ENCODE measurements around the gene FNTB. TPM values are rescaled to one million over a fixed set of nuclear protein-coding genes. Genes with fewer than 3 reads are reported as not detected.

The FNTB gene
- total RNA-seq, 1 experiment from 2014 or later = 26.7 TPM

- intact Hi-C loops (cut with micrococcal nuclease) = no loop called here
- CTCF ChIA-PET = no interaction called here
Measured at GRCh38 chr14:65053466-65053865, 66.8 kb downstream of the FNTB start.

More at GRCh38 chr14:65053466-65053865, 66.8 kb downstream of the FNTB start:
- H3K4me2 ChIP-seq (ENCODE audit: low read length) = no peak overlapping the region
- H3K9me3 ChIP-seq (ENCODE audit: control insufficient read depth in 1 of 2, insufficient read depth in 1 of 2, low read depth in 1 of 2, low read length in 2 of 2) = no peaks in the 10 kb centered on the region
- H4K20me1 ChIP-seq (ENCODE audit: insufficient read depth) = no peaks in the 10 kb centered on the region
- ATAC-seq (no peak), DNase-seq (ENCODE audit: low read depth, low spot score) (no peak)
- no peaks in the 10 kb centered on the region for H3K9me2 ChIP-seq (ENCODE audit: insufficient read depth)
- TF ChIP-seq SRF (IDR thresholded peaks at IDR 0.05; ENCODE audit: low read depth) (no peak), MAX (IDR thresholded peaks at IDR 0.05) (no peak), SP1 (IDR thresholded peaks at IDR 0.05; ENCODE audit: low read depth) (no peak), EGR1 (IDR thresholded peaks at IDR 0.05; ENCODE audit: low read depth) (no peak), POLR2AphosphoS5 (IDR thresholded peaks at IDR 0.05; ENCODE audit: low read depth, low read length) (no peak), EZH2 (IDR thresholded peaks at IDR 0.05) (no peak), YY1 (IDR thresholded peaks at IDR 0.05; ENCODE audit: extremely low read depth, insufficient replicate concordance, low read depth, low read length) (no peak), ZBTB33 (IDR thresholded peaks at IDR 0.05; ENCODE audit: extremely low read depth, insufficient replicate concordance, low read length) (no peak), JUND (IDR thresholded peaks at IDR 0.05) (no peak), CTCF (IDR thresholded peaks at IDR 0.05 in 2 of 3, conservative IDR thresholded peaks at IDR 0.05 in 1 of 3; ENCODE audit: borderline replicate concordance in 1 of 3, insufficient read depth in 1 of 3, low read depth in 2 of 3, low read length in 2 of 3) (no peak), ZNF274 (IDR thresholded peaks at IDR 0.05; ENCODE audit: low read depth, low read length) (no peak), POLR2A (IDR thresholded peaks at IDR 0.05; ENCODE audit: borderline replicate concordance, extremely low read depth, insufficient read depth, insufficient read length) (no peak), SIN3A (IDR thresholded peaks at IDR 0.05; ENCODE audit: low read depth) (no peak), TCF7L2 (IDR thresholded peaks at IDR 0.05; ENCODE audit: borderline replicate concordance, extremely low read depth, insufficient read depth, insufficient read length) (no peak), RAD21 (IDR thresholded peaks at IDR 0.05; ENCODE audit: low read depth) (no peak)
- TF ChIP-seq, protein P1, sequence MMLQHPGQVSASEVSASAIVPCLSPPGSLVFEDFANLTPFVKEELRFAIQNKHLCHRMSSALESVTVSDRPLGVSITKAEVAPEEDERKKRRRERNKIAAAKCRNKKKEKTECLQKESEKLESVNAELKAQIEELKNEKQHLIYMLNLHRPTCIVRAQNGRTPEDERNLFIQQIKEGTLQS (IDR thresholded peaks at IDR 0.05) = no peak
- TF ChIP-seq, protein P2, sequence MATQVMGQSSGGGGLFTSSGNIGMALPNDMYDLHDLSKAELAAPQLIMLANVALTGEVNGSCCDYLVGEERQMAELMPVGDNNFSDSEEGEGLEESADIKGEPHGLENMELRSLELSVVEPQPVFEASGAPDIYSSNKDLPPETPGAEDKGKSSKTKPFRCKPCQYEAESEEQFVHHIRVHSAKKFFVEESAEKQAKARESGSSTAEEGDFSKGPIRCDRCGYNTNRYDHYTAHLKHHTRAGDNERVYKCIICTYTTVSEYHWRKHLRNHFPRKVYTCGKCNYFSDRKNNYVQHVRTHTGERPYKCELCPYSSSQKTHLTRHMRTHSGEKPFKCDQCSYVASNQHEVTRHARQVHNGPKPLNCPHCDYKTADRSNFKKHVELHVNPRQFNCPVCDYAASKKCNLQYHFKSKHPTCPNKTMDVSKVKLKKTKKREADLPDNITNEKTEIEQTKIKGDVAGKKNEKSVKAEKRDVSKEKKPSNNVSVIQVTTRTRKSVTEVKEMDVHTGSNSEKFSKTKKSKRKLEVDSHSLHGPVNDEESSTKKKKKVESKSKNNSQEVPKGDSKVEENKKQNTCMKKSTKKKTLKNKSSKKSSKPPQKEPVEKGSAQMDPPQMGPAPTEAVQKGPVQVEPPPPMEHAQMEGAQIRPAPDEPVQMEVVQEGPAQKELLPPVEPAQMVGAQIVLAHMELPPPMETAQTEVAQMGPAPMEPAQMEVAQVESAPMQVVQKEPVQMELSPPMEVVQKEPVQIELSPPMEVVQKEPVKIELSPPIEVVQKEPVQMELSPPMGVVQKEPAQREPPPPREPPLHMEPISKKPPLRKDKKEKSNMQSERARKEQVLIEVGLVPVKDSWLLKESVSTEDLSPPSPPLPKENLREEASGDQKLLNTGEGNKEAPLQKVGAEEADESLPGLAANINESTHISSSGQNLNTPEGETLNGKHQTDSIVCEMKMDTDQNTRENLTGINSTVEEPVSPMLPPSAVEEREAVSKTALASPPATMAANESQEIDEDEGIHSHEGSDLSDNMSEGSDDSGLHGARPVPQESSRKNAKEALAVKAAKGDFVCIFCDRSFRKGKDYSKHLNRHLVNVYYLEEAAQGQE (IDR thresholded peaks at IDR 0.05; ENCODE audit: low read depth) = no peak
- H3K9ac ChIP-seq (ENCODE audit: low read length) = no peak overlapping the region
- BruUV-seq (replicated peaks) = no TSS peak
- H3K4me1 ChIP-seq (ENCODE audit: control insufficient read depth in 1 of 2, insufficient read depth in 2 of 2, low read length in 2 of 2) = peaks cover 2 to 5% of the 10 kb centered on the region in 2 experiments
- H3K27me3 ChIP-seq (ENCODE audit: insufficient read depth, low read length) = no peaks in the 10 kb centered on the region
- ChIA-PET POLR2A (no interaction called here), RAD21 (ENCODE audit: low non-redundant PET in 1 of 2, low total read pairs in 2 of 2, uncharacterized antibody in 2 of 2, unreplicated experiment in 2 of 2) (no interaction called here)
- no peaks in the 10 kb centered on the region for H3K79me2 ChIP-seq (ENCODE audit: insufficient read depth, low read length)
- no peak overlapping the region for H3K27ac ChIP-seq (ENCODE audit: low read depth, low read length)
- H3K4me3 ChIP-seq (replicated peaks in 1 of 2; ENCODE audit: low read depth in 1 of 2, low read length in 2 of 2) = no peak overlapping the region
- 0 out of 4 replicates have a peak, but pooled peaks cover 5 to 6% of the 10 kb centered on the region in 2 experiments for H3K36me3 ChIP-seq (ENCODE audit: control insufficient read depth in 1 of 2, insufficient read depth in 2 of 2, low read length in 2 of 2)
- no peak overlapping the region for H2AFZ ChIP-seq (ENCODE audit: low read depth, low read length, poor library complexity, severe bottlenecking)
